Caco-2 (cell line): ENCODE results near the gene CCDC47. TPM values are rescaled to one million over a fixed set of nuclear protein-coding genes. Genes with fewer than 3 reads are reported as not detected.

Experiments used
- BruUV-seq: library from RNA; stranded (reverse); fragments of 400-500 nt; replicated peaks from 2 replicates; lab custom pipeline; 2021; lab: Mats Ljungman, UMichigan
- CTCF ChIA-PET: fragments of 300-600 bp; sonication (Branson Sonifier 250); formaldehyde crosslinking; loops from one replicate; lab custom pipeline; 2022; ENCODE audit warnings: antibody characterized with exemption; lab: Charles Lee
- POLR2A ChIA-PET: fragments of 300-600 bp; sonication (Branson Sonifier 250); formaldehyde crosslinking; loops from one replicate; lab custom pipeline; 2022; ENCODE audit warnings: antibody characterized with exemption; lab: Charles Lee
- DNase-seq, 2 experiments: peaks; one replicate each; pipeline versions ENCODE4 v3.0.0 to v3.0.0-alpha.2; 2020 to 2022
- H3K27me3 ChIP-seq: replicated peaks from 2 replicates; pipeline ENCODE4 v1.6.0; 2011; ENCODE audit warnings: low read length; ENCODE audit not compliant: control insufficient read depth, insufficient read depth
- H3K36me3 ChIP-seq: 2 replicates; pipeline ENCODE4 v1.5.1; 2011; ENCODE audit warnings: low read length; ENCODE audit not compliant: control insufficient read depth, insufficient read depth
- H3K4me1 ChIP-seq: fragments of 250-450 bp; sonication (Bioruptor Pico); 2 replicates; pipeline ENCODE4 v1.5.1; 2020; ENCODE audit warnings: mild to moderate bottlenecking
- H3K4me3 ChIP-seq: 2 replicates; pipeline ENCODE4 v1.5.1; 2011; ENCODE audit warnings: low read depth, mild to moderate bottlenecking, control low read depth, low read length
- H3K9me3 ChIP-seq: fragments of 250-450 bp; sonication (Bioruptor Pico); 2 replicates; pipeline ENCODE4 v1.5.1; 2020; ENCODE audit warnings: mild to moderate bottlenecking, moderate library complexity
- H3K27ac Mint-ChIP-seq: one replicate; pipeline ENCODE4 v1.8.0; 2022; ENCODE audit warnings: mixed read lengths; ENCODE audit not compliant: unreplicated experiment
- H3K27me3 Mint-ChIP-seq: one replicate; pipeline ENCODE4 v1.8.0; 2022; ENCODE audit warnings: mixed read lengths; ENCODE audit not compliant: insufficient read depth, unreplicated experiment
- H3K36me3 Mint-ChIP-seq: one replicate; pipeline ENCODE4 v1.8.0; 2022; ENCODE audit warnings: mild to moderate bottlenecking, mixed read lengths; ENCODE audit not compliant: insufficient read depth, unreplicated experiment
- H3K4me1 Mint-ChIP-seq: one replicate; pipeline ENCODE4 v1.8.0; 2022; ENCODE audit warnings: low read depth, mixed read lengths; ENCODE audit not compliant: unreplicated experiment
- H3K4me3 Mint-ChIP-seq: one replicate; pipeline ENCODE4 v1.8.0; 2022; ENCODE audit warnings: mild to moderate bottlenecking, moderate library complexity, mixed read lengths; ENCODE audit not compliant: unreplicated experiment
- H3K9me3 Mint-ChIP-seq: one replicate; pipeline ENCODE4 v1.8.0; 2022; ENCODE audit warnings: mixed read lengths; ENCODE audit not compliant: unreplicated experiment
- intact Hi-C: fragments of 100-400 bp; cut with micrococcal nuclease; formaldehyde crosslinking; loops from one replicate; pipeline ENCODE4 v1.10.0; 2022; ENCODE audit not compliant: unreplicated experiment
- total RNA-seq: library from RNA; stranded (reverse); gene quantifications from 2 replicates; pipeline ENCODE4 v1.2.3, GENCODE V29; 2022
- TF ChIP-seq, protein P1 (sequence below), 2 experiments: fragments of 200-600 bp in 1 of 2; IDR thresholded peaks; 1 replicate in 1 of 2; 2 replicates in 1 of 2; pipeline versions ENCODE4 v1.5.1 to v1.8.0; 2011 to 2022; ENCODE audit warnings: antibody characterized with exemption in 1 of 2, control low read depth in 1 of 2, inconsistent platforms in 1 of 2, low read depth in 1 of 2, low read length in 1 of 2, mild to moderate bottlenecking in 1 of 2, moderate library complexity in 1 of 2; ENCODE audit not compliant: insufficient read depth in 1 of 2, severe bottlenecking in 1 of 2, unreplicated experiment in 1 of 2

Gene CCDC47
- total RNA-seq, 1 experiment from 2014 or later, result 125 TPM

DNA sequence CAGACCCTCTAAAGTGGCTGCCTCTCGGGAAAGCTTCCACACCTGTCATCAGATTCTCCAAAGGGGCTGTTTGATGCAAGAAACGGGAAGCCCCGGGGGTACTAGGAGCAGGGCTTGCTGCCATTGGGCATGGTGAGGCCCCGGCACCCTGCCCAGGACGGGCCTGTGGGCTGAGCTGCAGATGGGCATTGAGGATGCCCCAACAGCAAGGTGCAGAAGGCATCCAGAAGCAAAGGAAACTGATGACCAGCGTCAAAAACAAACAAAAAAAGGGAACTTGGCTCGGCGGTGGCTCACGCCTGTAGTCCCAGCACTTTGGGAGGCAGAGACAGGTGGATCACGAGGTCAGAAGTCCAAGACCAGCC, 72.0 kb downstream of the CCDC47 start:
- ChIA-PET POLR2A (no interaction called here), CTCF (interaction anchor here (0.7 kb wide), 1 partner anchor 86 kb away, joined by 3 read pairs; no protein-coding TSS in a partner anchor)
- no peak for DNase-seq
- H3K4me1 ChIP-seq, result no peaks in the 10 kb centered on the region
- H3K9me3 ChIP-seq, result no peaks in the 10 kb centered on the region
- Mint-ChIP-seq H3K4me1 (no peaks in the 10 kb centered on the region), H3K4me3 (peak overlapping the region; percentile 57), H3K27me3 (no peaks in the 10 kb centered on the region), H3K36me3 (peaks cover 17% of the 10 kb centered on the region), H3K27ac (no peak overlapping the region), H3K9me3 (no peaks in the 10 kb centered on the region)
- BruUV-seq, result no TSS peak
- H3K36me3 ChIP-seq, result no peaks in the 10 kb centered on the region
- TF ChIP-seq, protein P1, sequence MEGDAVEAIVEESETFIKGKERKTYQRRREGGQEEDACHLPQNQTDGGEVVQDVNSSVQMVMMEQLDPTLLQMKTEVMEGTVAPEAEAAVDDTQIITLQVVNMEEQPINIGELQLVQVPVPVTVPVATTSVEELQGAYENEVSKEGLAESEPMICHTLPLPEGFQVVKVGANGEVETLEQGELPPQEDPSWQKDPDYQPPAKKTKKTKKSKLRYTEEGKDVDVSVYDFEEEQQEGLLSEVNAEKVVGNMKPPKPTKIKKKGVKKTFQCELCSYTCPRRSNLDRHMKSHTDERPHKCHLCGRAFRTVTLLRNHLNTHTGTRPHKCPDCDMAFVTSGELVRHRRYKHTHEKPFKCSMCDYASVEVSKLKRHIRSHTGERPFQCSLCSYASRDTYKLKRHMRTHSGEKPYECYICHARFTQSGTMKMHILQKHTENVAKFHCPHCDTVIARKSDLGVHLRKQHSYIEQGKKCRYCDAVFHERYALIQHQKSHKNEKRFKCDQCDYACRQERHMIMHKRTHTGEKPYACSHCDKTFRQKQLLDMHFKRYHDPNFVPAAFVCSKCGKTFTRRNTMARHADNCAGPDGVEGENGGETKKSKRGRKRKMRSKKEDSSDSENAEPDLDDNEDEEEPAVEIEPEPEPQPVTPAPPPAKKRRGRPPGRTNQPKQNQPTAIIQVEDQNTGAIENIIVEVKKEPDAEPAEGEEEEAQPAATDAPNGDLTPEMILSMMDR (IDR thresholded peaks at IDR 0.05; ENCODE audit: insufficient read depth in 1 of 2, low read depth in 1 of 2, low read length in 1 of 2, severe bottlenecking in 1 of 2, unreplicated experiment in 1 of 2), result no peak
- no peak overlapping the region for H3K4me3 ChIP-seq
- intact Hi-C loops, result loop anchor here (5.0 kb wide), 1 partner anchor 41 kb away; the partner anchor contains the start of gene STRADA
- no peaks in the 10 kb centered on the region for H3K27me3 ChIP-seq

DNA sequence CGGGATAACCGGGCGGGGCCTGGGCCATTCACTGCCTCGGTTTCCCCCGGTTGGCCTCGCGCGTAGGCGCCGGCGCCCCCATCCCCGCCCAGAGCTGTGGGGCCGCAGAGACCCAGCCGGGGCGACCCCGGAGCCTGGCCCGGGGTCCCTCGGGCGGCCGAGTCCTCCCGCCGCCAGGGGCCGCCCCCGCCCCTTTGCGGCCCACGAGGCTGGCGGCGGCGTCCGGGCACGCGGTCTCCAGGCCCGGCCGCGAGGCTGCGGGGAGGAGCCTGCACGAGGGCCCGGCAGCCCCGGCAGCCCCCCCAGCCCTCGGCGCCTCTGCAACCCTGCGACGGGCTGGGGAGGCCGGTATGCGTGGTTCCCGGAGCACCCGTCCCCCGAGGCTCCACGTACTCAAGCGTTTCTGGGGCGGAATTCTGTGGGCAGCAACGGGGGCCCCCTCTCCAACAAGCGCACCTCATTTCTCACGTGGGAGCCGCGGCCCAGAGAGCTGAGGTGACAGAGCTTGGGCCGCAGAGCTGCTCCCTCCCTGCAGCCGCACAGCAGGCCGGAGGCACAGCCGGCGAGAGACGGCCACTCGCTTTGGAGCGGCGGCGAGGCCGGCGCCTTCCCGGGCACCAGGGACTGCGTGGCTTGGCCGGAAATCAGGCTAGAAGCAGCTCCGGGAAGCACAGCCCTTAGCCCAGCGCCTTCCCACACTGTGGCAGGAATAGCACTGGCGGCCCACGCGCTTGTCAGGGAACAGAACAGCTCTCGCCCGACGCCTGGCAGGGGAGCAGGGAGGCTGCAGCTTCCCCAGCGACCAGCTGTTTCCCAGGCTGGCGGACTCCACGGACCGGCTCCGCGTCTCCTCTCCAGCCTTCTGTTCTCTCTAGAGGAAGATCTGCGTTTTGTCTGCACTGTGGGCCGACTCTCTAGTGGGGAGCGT, 72.6 kb downstream of the CCDC47 start:
- TF ChIP-seq, protein P1 (IDR thresholded peaks at IDR 0.05; ENCODE audit: insufficient read depth in 1 of 2, low read depth in 1 of 2, low read length in 1 of 2, severe bottlenecking in 1 of 2, unreplicated experiment in 1 of 2), result no peak
- Mint-ChIP-seq H3K36me3 (peaks cover 11% of the 10 kb centered on the region), H3K4me1 (no peaks in the 10 kb centered on the region), H3K4me3 (peak overlapping the region; percentile 57), H3K9me3 (no peaks in the 10 kb centered on the region), H3K27ac (no peak overlapping the region), H3K27me3 (no peaks in the 10 kb centered on the region)
- BruUV-seq, result no TSS peak
- ChIA-PET CTCF (no interaction called here), POLR2A (no interaction called here)
- no peaks in the 10 kb centered on the region for H3K36me3 ChIP-seq
- H3K9me3 ChIP-seq, result no peaks in the 10 kb centered on the region
- H3K4me1 ChIP-seq, result no peaks in the 10 kb centered on the region
- intact Hi-C loops, result loop anchor here (5.0 kb wide), 1 partner anchor 42 kb away; the partner anchor contains the start of gene STRADA
- H3K4me3 ChIP-seq, result peak overlapping the region; percentile 59
- H3K27me3 ChIP-seq, result no peaks in the 10 kb centered on the region
- no peak for DNase-seq

DNA sequence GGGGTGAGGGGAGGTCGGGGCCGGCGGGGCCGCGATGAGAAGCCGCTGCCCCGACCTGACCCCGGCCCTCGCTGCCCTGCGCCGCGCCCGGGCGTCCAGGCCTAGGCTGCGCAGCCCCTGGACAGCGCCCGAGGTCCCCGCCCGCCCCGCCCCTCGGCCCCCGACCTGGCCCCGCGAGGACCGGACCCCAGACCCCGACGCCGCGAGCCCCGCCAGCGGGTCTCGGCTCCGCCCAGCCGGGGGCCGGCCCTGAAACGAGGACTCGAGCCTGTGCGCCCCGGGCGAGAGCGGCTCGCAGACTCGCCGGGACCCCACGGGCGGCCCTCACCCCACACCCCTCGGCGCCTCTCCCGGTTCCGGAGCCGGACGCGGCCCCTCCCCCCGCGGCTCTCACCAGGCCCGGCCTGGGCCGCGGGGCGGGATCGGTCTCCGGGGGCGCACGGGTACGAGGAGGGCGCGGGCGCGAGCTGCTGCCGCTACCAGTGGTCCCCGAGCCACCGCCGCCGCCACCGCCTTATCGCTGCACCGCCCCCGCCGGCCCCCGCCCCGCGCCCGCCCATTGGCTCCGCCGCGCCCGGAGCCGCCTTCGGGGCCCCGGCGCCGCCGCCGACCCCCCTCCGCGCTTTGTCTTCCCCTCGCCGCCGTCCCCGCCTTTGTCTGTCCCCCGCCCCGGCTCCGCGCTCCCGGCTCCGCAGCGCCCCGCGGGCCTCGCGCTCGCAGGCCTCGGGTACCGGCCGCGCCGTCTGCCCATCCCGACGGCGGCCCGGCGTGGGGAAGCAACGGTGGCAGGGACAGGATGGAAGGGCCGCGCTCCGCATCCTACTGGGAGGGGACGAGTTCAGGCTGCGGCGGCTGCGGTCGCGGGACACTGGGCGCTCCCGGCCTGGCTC, 73.5 kb downstream of the CCDC47 start, which contains the start of gene LIMD2:
TSS of gene LIMD2 (minus strand) at position 488 of the 890 bp plus-strand sequence. CDS start 827 bp downstream, outside the sequence.
- H3K4me1 Mint-ChIP-seq, result no peaks in the 10 kb centered on the region
- peak in 1 of 2 experiments; percentile 56 for DNase-seq
- CTCF ChIA-PET, result no interaction called here

More for the DNA sequence above, 73.5 kb downstream of the CCDC47 start, which contains the start of gene LIMD2:
- H3K27me3 ChIP-seq, result no peaks in the 10 kb centered on the region
- H3K4me3 ChIP-seq, result peak within 1 kb of the TSS; percentile 59
- TF ChIP-seq, protein P1 (IDR thresholded peaks at IDR 0.05; ENCODE audit: insufficient read depth in 1 of 2, low read depth in 1 of 2, low read length in 1 of 2, severe bottlenecking in 1 of 2, unreplicated experiment in 1 of 2), result no peak
- POLR2A ChIA-PET, result no interaction called here
- H3K4me3 Mint-ChIP-seq, result peak within 1 kb of the TSS; percentile 65
- intact Hi-C loops, result loop anchor here (5.0 to 10.0 kb wide), 4 partner anchors 42 to 275 kb away; partner anchors contain the start of genes FTSJ3, MAP3K3, PSMC5 and STRADA
- peaks cover 8% of the 10 kb centered on the region for H3K36me3 Mint-ChIP-seq
- H3K27me3 Mint-ChIP-seq, result no peaks in the 10 kb centered on the region
- no peak within 1 kb of the TSS for H3K27ac Mint-ChIP-seq
- H3K9me3 Mint-ChIP-seq, result no peaks in the 10 kb centered on the region
- H3K9me3 ChIP-seq, result no peaks in the 10 kb centered on the region
- H3K36me3 ChIP-seq, result no peaks in the 10 kb centered on the region
- no peaks in the 10 kb centered on the region for H3K4me1 ChIP-seq
- BruUV-seq, result no TSS peak
